ENCODE measurements around the gene NDUFAF3. TPM values are rescaled to one million over a fixed set of nuclear protein-coding genes. Genes with fewer than 3 reads are reported as not detected.
A peak's percentile ranks its signal among the peaks of the same experiment; 100 is the strongest.

NDUFAF3 gene
- total RNA-seq, 1 donor from 2014 or later = 67.0 TPM

- H3K4me3 Mint-ChIP-seq = peak overlapping the region; percentile 68
- H3K9me3 Mint-ChIP-seq = no peaks in the 10 kb centered on the region
- no peak for DNase-seq (ENCODE audit: extremely low spot score, unreplicated experiment)
- no peak for TF ChIP-seq CTCF (conservative IDR thresholded peaks at IDR 0.05)
- H3K36me3 Mint-ChIP-seq = peaks cover 6% of the 10 kb centered on the region
- H3K27ac Mint-ChIP-seq = peak overlapping the region; percentile 62
- H3K4me1 Mint-ChIP-seq (ENCODE audit: unreplicated experiment) = peaks cover 4% of the 10 kb centered on the region
- no peaks in the 10 kb centered on the region for H3K27me3 Mint-ChIP-seq
Measured at GRCh38 chr3:49015765-49016164, 6.2 kb upstream of the NDUFAF3 start.

GRCh38 chr3:49016414-49017228 lies 5.3 kb upstream of the NDUFAF3 start:
- H3K4me3 Mint-ChIP-seq = peak overlapping the region; percentile 92
- H3K36me3 Mint-ChIP-seq = peaks cover 6% of the 10 kb centered on the region
- H3K27me3 Mint-ChIP-seq = no peaks in the 10 kb centered on the region
- no peak for DNase-seq (ENCODE audit: extremely low spot score, unreplicated experiment)
- peak overlapping the region; percentile 88 for H3K27ac Mint-ChIP-seq
- no peak for TF ChIP-seq CTCF (conservative IDR thresholded peaks at IDR 0.05)
- no peaks in the 10 kb centered on the region for H3K9me3 Mint-ChIP-seq
- peaks cover 4% of the 10 kb centered on the region for H3K4me1 Mint-ChIP-seq (ENCODE audit: unreplicated experiment)

DNA sequence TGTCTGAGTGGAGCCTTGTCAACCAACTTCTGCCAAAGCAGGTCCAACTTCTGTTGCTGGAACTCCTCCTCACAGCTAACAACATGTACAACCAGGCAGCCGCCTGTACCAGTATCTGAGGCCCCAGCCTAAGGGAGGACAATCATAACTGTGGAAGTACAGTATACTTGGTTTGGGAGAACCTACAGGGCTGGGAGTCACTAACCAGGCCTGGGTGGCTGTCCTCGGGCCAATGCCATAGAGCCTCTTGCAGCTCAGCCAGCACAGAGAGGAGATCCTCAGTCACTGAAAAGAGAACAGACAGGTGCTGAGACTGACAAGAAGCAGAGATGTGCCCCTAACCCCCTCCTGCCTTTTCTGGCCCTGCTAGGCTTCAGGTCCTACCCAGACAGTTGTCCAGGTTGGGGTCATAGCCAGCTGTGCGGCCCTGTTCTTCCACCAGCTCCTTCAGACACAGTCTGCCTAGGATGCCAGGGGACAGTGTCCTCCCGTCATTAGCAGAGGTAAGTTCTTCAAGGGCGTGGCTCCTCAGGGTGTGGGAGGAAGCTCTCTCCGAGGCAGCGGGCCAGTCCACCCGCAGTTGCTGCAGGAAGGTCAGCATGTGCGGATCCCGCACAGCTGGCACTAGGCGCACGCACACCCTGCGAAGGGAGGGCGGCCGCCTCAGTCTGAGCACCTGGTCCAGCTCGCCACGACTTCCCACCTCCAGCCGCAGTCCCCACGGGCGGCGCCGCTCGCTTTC lies 4.5 kb upstream of the NDUFAF3 start:
- H3K4me3 Mint-ChIP-seq = peak overlapping the region; percentile 92
- no peak for DNase-seq (ENCODE audit: extremely low spot score, unreplicated experiment)
- no peak for TF ChIP-seq CTCF (conservative IDR thresholded peaks at IDR 0.05)
- peaks cover 6% of the 10 kb centered on the region for H3K36me3 Mint-ChIP-seq
- H3K27me3 Mint-ChIP-seq = no peaks in the 10 kb centered on the region
- H3K4me1 Mint-ChIP-seq (ENCODE audit: unreplicated experiment) = peaks cover 4% of the 10 kb centered on the region
- H3K9me3 Mint-ChIP-seq = no peaks in the 10 kb centered on the region
- peak overlapping the region; percentile 88 for H3K27ac Mint-ChIP-seq

GRCh38 chr3:49017971-49018706 lies 3.8 kb upstream of the NDUFAF3 start, which contains the start of gene DALRD3:
TSS of gene DALRD3 (minus strand) at chr3:49018580. CDS start at chr3:49018564, 16 bp downstream.
- DNase-seq (ENCODE audit: extremely low spot score, unreplicated experiment) = no peak
- Mint-ChIP-seq H3K4me1 (ENCODE audit: unreplicated experiment) (peaks cover 8% of the 10 kb centered on the region), H3K9me3 (no peaks in the 10 kb centered on the region), H3K27ac (peak within 1 kb of the TSS; percentile 94), H3K4me3 (peak within 1 kb of the TSS; percentile 96), H3K36me3 (peaks cover 9% of the 10 kb centered on the region), H3K27me3 (no peaks in the 10 kb centered on the region)
- TF ChIP-seq CTCF (conservative IDR thresholded peaks at IDR 0.05) = no peak

DNA sequence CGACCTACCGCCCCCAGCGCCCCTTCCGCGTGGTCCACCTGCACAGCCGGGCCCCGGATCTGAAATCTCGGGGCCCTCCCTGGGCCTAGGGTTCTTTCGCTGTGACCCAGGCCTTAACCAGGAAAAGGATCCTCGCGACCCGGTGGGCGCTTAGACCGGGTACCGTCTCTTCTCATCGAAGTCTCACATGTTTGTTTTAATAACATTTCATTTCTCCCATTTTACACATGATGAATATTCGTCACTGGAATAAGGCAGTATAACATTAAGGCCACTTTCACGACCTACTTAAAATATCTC lies 3.3 kb upstream of the NDUFAF3 start:
- Mint-ChIP-seq H3K27me3 (no peaks in the 10 kb centered on the region), H3K4me1 (ENCODE audit: unreplicated experiment) (peaks cover 11% of the 10 kb centered on the region), H3K4me3 (peak overlapping the region; percentile 92), H3K27ac (peak overlapping the region; percentile 94), H3K36me3 (peaks cover 10% of the 10 kb centered on the region), H3K9me3 (no peaks in the 10 kb centered on the region)
- TF ChIP-seq CTCF (conservative IDR thresholded peaks at IDR 0.05) = no peak
- no peak for DNase-seq (ENCODE audit: extremely low spot score, unreplicated experiment)
